PC-3 (cell line): ENCODE data around the gene MSH6.

Experiments
- EZH2 ChIP-seq: fragments of 300-600 bp; sonication (generic); IDR thresholded peaks from one replicate; pipeline ENCODE4 v1.6.1; 2017; ENCODE audit warnings: antibody characterized with exemption, mild to moderate bottlenecking, low read length; ENCODE audit not compliant: unreplicated experiment
- EZH2phosphoT487 ChIP-seq: fragments of 300-600 bp; sonication (generic); IDR thresholded peaks from 2 replicates; pipeline ENCODE4 v1.6.1; 2018; ENCODE audit warnings: mild to moderate bottlenecking, antibody characterized with exemption, low read length, borderline replicate concordance
- TF ChIP-seq, protein P1 (sequence below): fragments of 300-600 bp; sonication (generic); conservative IDR thresholded peaks from 2 replicates; pipeline ENCODE4 v1.5.1; 2017; ENCODE audit warnings: antibody characterized with exemption, low read depth, mild to moderate bottlenecking, low read length

DNA sequence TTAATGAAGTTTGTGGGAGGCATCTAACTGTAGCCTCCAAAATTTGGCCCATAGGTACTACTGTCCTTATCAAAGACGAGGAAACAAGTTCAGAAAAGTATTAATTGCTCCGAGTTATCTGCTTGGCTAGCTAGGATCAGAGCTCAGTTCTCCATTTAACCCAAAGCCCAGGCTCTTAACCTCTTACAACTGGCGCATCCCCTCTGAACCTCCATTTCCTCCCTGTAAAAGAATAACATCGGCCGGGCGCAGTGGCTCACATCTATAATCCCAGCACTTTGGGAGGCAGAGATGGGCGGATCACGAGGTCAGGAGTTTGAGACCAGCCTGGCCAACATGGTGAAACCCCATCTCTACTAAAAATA lies 3.5 kb upstream of the MSH6 start:
- TF ChIP-seq, protein P1, sequence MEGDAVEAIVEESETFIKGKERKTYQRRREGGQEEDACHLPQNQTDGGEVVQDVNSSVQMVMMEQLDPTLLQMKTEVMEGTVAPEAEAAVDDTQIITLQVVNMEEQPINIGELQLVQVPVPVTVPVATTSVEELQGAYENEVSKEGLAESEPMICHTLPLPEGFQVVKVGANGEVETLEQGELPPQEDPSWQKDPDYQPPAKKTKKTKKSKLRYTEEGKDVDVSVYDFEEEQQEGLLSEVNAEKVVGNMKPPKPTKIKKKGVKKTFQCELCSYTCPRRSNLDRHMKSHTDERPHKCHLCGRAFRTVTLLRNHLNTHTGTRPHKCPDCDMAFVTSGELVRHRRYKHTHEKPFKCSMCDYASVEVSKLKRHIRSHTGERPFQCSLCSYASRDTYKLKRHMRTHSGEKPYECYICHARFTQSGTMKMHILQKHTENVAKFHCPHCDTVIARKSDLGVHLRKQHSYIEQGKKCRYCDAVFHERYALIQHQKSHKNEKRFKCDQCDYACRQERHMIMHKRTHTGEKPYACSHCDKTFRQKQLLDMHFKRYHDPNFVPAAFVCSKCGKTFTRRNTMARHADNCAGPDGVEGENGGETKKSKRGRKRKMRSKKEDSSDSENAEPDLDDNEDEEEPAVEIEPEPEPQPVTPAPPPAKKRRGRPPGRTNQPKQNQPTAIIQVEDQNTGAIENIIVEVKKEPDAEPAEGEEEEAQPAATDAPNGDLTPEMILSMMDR: no peak
- no peak for TF ChIP-seq EZH2
- no peak for TF ChIP-seq EZH2phosphoT487
